GM18520 (cell line): ENCODE measurements around the gene DUOX1.
A peak's percentile ranks its signal among the peaks of the same experiment; 100 is the strongest.

Source experiments
- ATAC-seq: cut with Tn5 transposase; IDR thresholded peaks from one replicate; pipeline ENCODE4 v1.9.1; 2021; ENCODE audit not compliant: unreplicated experiment

Gene DUOX1

GRCh38 chr15:45105586-45105985 is 24.2 kb upstream of the DUOX1 start:
- no peak for ATAC-seq

- ATAC-seq: no peak
These were observed 23.6 kb upstream of the DUOX1 start for GRCh38 chr15:45106002-45106790.

GRCh38 chr15:45107941-45108630 is 21.7 kb upstream of the DUOX1 start:
- ATAC-seq: no peak

DNA sequence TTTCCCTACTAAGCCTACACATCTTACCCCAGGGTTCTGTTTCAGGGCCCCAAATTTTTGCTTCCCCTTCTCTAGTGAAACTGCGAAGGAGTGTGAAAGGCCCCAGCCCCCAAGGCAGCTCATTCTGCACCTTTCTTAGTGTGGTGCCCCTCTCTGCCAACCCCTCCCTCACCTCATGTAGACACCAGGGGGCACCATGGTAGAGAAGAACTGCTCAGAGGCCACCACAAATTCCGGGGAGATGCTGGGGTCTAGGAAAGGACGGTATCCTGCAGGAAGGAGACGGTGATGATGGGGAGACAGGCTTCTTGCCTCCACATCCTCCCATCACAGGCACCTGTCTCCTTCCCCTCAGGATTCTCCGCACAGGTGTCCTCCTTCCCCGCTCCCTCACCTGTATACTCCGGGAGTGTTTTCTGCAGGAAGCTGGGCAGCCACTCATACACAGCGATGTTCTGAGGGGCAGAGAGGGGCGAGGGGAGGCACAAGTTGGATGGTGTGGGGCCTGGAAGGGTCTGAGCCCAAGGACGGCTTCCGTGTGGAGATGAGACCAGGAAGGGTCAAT is 19.5 kb upstream of the DUOX1 start:
- no peak for ATAC-seq

- ATAC-seq: no peak
These were observed 18.2 kb upstream of the DUOX1 start for GRCh38 chr15:45111390-45112142.

- no peak for ATAC-seq
These were observed 17.6 kb upstream of the DUOX1 start for GRCh38 chr15:45112143-45112590.

DNA sequence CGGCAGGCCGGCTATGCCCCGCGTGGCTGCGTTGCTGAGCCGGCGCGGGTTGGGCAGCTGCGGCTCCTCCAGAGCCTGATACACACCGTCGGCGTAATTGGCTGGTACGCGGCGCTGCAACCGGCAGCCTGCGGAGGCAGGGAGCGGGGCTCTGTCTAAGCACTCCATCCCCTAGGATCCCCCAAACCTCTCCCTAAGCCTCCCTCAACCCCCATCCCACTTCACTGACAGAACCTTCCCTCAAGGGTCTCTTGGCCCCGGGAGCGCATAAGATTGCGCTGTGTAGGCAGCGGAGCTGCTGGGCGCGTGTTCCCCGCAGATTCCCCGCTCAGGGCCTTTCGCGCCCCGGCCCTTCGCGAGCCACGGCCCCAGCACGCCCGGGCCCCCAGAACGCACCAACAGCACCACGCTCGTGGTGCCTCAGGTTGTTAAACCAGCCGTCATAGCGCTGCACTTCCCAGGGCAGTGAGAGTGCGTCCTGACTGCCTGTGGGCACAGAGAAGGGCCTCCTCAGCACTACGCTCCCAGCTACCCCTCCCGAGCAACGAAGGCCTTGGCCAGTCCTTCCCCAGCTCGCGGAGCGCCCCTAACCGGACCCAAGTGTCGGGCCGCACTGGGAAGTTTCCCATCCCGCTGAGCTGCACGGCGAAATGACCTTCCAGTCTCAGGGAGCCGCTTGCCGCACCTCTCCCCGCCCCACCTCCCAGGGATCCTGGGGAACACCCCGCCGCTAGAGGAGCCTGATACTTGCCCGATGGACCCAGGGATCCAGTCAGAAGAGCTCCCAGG is 17.0 kb upstream of the DUOX1 start:
- ATAC-seq: no peak

GRCh38 chr15:45113380-45113990 is 16.3 kb upstream of the DUOX1 start:
- ATAC-seq: no peak

GRCh38 chr15:45114076-45114750 is 15.6 kb upstream of the DUOX1 start, which contains the start of the genes DUOX2 and DUOXA2:
Gene DUOX2 (minus strand): TSS chr15:45114172. CDS start chr15:45113411, 761 bp downstream.
Gene DUOXA2 (plus strand): TSS chr15:45114326. CDS start chr15:45114606, 280 bp downstream.
- no peak for ATAC-seq

- ATAC-seq: no peak
These were observed 15.1 kb upstream of the DUOX1 start for GRCh38 chr15:45114751-45115085.

GRCh38 chr15:45115312-45115820 is 14.4 kb upstream of the DUOX1 start:
- no peak for ATAC-seq

- no peak for ATAC-seq
These were observed 13.8 kb upstream of the DUOX1 start for GRCh38 chr15:45116006-45116481.

- no peak for ATAC-seq
These were observed 13.1 kb upstream of the DUOX1 start for GRCh38 chr15:45116482-45117307.

DNA sequence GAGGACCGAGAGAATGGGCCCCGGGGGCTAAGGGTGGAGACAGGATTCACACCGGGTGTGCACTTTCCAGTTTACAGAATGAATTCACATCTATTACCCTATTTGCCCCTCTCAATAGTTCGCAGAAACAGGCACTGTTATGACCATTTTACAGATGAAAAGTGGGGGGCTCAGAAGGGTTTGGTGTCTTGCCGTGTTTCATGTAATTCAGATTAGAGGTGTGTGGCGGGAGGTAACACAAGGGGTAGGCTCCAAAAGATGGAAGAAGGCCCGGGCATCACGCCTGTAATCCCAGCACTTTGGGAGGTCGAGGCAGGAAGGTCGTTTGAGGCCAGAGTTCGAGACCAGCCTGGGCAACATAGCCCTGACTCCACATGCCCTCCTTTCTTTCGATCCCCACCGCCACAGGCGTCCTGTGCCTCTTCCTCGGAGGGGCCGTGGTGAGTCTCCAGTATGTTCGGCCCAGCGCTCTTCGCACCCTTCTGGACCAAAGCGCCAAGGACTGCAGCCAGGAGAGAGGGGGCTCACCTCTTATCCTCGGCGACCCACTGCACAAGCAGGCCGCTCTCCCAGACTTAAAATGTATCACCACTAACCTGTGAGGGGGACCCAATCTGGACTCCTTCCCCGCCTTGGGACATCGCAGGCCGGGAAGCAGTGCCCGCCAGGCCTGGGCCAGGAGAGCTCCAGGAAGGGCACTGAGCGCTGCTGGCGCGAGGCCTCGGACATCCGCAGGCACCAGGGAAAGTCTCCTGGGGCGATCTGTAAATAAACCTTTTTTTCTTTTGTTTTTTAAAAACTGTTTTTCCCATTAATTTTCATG is 12.3 kb upstream of the DUOX1 start:
- no peak for ATAC-seq

- peak; percentile 65 for ATAC-seq
These were observed 11.6 kb upstream of the DUOX1 start for GRCh38 chr15:45118131-45118588.

GRCh38 chr15:45118996-45119395 is 10.8 kb upstream of the DUOX1 start:
- no peak for ATAC-seq
